Thyroid gland (tissue), 4 donors: ENCODE results near the gene PHLPP2.

Source experiments
- CTCF ChIP-seq, 6 experiments: fragments of 200-600 bp in 3 of 6; fragments of 450-650 bp in 3 of 6; sonication (generic) in 3 of 6; IDR thresholded peaks; one replicate each; pipeline ENCODE4 v1.5.1; 2016 to 2019; ENCODE audit warnings: antibody characterized with exemption in 6 of 6, mild to moderate bottlenecking in 2 of 6, inconsistent platforms in 1 of 6, moderate library complexity in 1 of 6
- POLR2A ChIP-seq, 2 donors: fragments of 450-650 bp; IDR thresholded peaks; one replicate each; pipeline ENCODE4 v1.6.1; 2017; ENCODE audit warnings: antibody characterized with exemption in 2 of 2, mild to moderate bottlenecking in 2 of 2, moderate library complexity in 1 of 2

DNA sequence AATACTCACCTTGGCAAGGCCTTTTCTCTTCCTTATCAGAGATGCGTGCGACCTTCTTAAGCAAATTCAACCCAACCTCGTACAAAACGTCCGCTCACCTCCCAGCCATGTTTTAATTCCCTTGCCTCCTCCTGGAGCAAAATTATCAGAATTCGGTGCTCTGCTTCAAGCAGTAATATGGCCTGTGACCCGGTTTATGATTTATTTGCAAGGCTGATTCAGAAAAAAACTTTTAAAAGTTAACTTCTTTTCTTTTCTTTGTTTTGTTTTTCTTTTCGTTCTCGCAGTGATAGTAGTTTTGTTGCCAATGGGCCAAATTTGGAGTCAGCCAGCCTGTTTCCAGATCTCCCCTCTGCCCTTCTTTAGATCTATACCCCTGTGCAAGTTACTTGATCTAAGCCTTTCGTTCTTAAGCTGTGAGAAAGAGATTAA, at the start of gene PHLPP2:
- TF ChIP-seq CTCF (IDR thresholded peaks at IDR 0.05), result no peak
- no peak for TF ChIP-seq POLR2A (IDR thresholded peaks at IDR 0.05)
